Cerebellar cortex (tissue), 1 donor: ENCODE data around the gene KNOP1.

Source experiments
- DNase-seq: peaks from one replicate; pipeline ENCODE4 v3.0.0-alpha.2; 2015; ENCODE audit warnings: low spot score

KNOP1 gene

GRCh38 chr16:19707569-19708295 lies 10.3 kb downstream of the KNOP1 start:
- no peak for DNase-seq

GRCh38 chr16:19706846-19707245 lies 11.2 kb downstream of the KNOP1 start:
- no peak for DNase-seq

GRCh38 chr16:19705843-19706242 lies 12.2 kb downstream of the KNOP1 start:
- no peak for DNase-seq

DNA sequence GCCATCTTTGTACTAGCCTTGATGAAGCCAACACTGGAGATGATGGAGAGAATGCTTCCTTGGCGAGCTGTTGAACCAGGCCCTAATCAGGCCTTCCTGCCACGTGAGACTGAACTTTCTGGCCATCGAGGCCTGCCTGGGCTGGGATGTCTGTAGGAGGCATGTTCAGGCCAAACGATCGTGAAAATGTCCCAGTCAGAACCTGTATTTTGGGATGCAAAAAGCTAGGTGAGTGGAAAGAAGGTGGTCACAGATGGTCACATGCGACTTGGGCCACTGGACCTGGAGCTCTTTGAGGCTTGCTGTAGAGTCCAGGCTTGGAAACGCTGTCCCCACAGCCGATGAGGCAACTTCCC lies 12.9 kb downstream of the KNOP1 start:
- DNase-seq = no peak

GRCh38 chr16:19704321-19705145 lies 13.5 kb downstream of the KNOP1 start:
- DNase-seq = no peak

DNA sequence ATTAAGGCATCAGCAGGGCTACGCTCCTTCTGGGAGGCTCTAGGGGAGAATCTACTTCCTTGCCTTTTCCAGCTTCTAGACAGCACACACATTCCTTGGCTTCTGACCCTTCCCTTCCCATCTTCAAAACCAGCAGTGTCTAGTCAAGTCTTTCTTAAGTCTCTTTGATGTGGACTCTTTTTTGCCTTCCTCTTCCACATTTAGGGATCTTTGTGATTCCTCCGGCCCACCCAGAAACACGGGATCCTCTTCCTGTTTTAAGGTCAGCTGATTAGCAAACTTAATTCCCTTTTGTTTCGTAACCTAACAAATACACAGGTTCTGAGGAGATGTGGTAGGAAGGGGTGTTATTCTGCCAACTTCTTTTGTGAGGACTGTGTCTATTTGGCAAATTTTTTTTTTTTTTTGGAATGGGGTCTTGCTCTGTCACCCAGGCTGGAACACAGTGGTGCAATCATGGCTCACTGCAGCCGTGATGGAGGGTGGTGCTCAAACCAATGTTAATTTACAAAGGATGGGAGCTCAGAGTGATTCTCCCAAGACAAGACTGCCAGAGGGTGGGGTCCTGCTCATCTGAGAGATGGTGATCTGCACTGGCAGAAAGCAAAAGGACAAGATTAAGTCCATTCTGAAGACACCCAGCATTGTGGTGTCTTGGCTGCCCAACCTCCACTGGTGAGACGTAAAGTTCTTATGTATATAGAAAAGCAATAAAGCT lies 14.7 kb downstream of the KNOP1 start:
- no peak for DNase-seq

DNA sequence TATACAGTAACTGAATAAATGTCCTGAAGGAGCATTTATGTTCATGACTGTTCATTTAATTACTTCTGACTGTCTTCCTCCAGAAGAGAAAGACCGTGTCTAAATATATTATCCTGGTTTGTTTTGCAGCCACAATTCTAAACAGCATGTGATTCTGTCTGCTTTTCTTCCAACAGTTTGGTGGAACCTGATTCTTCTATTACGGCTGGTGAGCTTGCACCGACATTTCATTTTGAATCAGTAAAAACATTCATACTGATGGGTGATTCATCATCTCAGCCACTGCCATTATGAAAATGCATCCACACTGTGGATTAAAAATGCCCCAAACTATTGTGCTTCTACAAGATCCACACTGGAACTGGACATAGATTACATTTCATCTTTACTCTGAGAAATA lies 16.9 kb downstream of the KNOP1 start:
- no peak for DNase-seq

- no peak for DNase-seq
These were observed 17.7 kb downstream of the KNOP1 start for GRCh38 chr16:19700319-19700781.

- no peak for DNase-seq
These were observed 18.6 kb downstream of the KNOP1 start for GRCh38 chr16:19699472-19699871.

- DNase-seq = no peak
These were observed 19.3 kb downstream of the KNOP1 start for GRCh38 chr16:19698480-19699465.

DNA sequence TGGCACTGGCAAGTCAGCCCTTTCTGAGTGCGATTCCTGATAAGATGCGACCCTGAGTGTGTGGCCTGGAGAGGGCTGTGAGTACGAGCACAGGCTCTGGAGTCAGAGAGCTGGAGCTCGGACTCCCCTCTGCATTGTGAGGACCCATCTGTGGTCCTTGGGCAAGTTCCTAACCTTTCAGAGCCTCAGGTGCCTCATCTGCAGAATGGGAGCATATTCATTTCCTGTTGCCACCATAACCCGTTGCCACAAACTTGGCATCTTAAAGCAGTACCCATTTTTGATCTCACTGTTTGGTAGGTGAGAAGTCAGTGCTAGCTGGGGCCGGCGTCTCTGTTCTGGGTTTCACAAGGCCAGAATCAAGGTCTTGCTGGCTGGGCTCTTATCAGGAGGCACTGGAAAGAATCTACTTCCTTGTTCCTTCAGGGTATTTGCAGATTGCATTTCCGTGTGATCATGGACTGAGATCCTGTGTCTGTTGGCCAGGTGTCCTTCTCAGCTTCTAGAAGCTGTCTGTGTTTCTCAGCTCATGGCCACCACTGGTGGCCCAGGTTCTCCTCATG lies 20.2 kb downstream of the KNOP1 start:
- no peak for DNase-seq

DNA sequence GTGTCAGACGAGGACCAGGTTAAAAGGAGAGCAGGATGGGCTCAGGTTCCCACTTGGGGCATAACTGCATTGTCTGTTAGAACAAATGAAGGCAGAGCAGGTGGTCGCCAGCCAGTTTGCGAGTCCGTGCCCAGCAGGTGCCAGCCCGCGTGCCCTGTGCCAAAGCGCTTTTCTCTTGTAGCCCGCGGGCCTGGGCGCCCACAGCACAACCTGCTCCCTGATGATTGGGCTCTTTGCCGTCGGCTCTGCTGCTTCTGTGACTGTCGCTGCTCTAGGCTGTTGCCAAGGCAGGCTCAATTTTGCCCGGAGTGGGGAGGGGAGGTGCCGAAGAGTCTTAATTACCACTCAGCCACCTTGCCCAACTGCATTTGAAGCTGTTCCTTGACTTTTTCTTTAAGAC lies 21.1 kb downstream of the KNOP1 start:
- peak; percentile 43 for DNase-seq

GRCh38 chr16:19696328-19696727 lies 21.7 kb downstream of the KNOP1 start:
- peak; percentile 44 for DNase-seq

GRCh38 chr16:19694989-19695388 lies 23.0 kb downstream of the KNOP1 start:
- no peak for DNase-seq

DNA sequence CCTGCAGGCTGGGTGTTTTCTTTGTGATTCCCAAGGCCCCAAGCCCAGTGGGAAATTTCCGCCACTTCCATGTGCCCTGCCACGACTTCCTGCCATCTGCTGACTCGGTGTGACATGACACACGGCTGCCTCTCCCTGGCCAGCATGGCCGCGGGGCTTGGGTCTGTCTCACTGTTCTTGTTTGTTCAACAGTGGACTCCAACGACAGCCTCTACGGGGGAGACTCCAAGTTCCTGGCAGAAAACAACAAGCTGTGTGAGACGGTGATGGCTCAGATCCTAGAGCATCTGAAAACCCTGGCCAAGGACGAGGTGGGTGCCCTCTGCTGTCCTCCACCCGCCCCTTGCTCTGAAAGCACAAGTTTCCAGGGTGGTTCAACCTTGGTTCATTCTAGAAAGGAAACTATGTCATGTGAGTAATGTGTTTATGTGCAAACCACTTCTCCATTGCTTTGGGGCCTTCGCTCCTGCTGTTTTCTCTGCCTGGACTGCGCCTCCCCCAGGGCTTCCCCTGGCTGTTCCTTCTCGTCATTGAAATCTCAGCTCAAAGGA lies 26.8 kb downstream of the KNOP1 start:
- DNase-seq = peak; percentile 78

- no peak for DNase-seq
These were observed 27.8 kb downstream of the KNOP1 start for GRCh38 chr16:19690196-19690595.

- no peak for DNase-seq
These were observed 28.7 kb downstream of the KNOP1 start for GRCh38 chr16:19689342-19689741.

- DNase-seq = no peak
These were observed 29.5 kb downstream of the KNOP1 start for GRCh38 chr16:19688396-19689024.

DNA sequence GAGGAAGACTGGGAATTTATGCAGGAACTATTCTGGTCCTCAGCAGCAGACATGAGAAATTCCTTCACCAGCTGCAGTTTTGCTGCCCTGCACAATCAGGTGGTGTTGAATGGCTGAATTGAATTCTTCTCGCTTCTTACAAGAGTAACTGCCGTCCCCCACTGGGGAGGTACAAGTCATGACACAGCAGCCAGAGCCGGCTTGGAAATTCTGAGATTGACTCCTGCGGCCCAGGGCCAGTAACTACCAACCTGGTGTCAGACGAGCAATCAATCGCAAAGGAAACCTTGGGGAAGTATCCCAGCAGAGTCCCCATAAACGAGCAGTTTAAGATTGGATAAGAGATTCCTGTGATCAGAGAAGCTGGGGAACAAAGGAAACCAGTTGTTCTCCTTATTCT lies 30.7 kb downstream of the KNOP1 start:
- no peak for DNase-seq

DNA sequence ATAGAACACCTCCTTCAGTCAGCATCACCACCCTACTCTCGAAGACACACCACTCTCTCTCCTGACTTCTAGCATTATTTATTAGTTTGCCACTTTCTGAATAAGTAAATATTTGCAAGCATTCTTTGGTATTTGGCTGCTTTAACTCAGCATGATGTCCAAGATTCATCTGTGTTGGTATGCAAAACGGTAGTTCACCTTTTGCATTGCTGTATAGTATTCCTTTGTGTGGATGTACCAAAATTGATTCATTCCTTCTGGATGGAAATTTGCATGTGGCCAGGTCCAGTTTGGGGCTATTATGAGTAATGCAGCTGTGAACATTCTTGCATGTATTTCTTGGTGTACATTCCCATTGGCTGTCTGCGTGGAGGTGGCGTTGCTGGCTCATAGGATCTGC lies 32.9 kb downstream of the KNOP1 start:
- no peak for DNase-seq
